ENCODE data around the gene ZMIZ1.

DNA sequence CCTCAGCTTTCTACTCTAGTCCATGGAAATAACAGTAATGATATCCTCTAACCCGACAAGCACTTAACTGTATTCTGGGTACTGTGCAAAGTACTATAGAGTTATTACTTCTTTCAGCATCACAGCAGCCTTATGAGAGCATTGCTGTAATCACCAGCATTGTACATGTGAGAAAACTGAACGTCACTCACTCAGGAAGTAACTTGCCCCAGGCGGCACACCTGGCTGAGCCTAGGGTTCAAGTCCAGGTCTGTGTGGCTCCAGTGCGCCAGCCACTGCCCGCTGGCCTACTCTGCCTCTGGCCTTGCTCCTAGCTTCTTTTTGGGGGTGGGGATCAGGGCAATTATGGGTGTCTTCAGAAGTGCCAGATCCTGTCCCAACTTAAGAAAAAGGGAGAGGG, 50.5 kb downstream of the ZMIZ1 start:
- TF ChIP-seq CBX3 (IDR thresholded peaks at IDR 0.05; ENCODE audit: low read depth) (no peak), POLR2AphosphoS5 (IDR thresholded peaks at IDR 0.05; ENCODE audit: low read depth, low read length) (no peak), JUND (IDR thresholded peaks at IDR 0.05) (no peak), POLR2A (IDR thresholded peaks at IDR 0.05; ENCODE audit: borderline replicate concordance, extremely low read depth, insufficient read depth, insufficient read length) (no peak), TCF7L2 (IDR thresholded peaks at IDR 0.05; ENCODE audit: borderline replicate concordance, extremely low read depth, insufficient read depth, insufficient read length) (no peak), MAX (IDR thresholded peaks at IDR 0.05) (no peak), CTCF (IDR thresholded peaks at IDR 0.05 in 2 of 3, conservative IDR thresholded peaks at IDR 0.05 in 1 of 3; ENCODE audit: borderline replicate concordance in 1 of 3, insufficient read depth in 1 of 3, low read depth in 2 of 3, low read length in 2 of 3) (no peak), EZH2phosphoT487 (IDR thresholded peaks at IDR 0.05; ENCODE audit: borderline replicate concordance) (no peak), RAD21 (IDR thresholded peaks at IDR 0.05; ENCODE audit: low read depth) (no peak), REST (IDR thresholded peaks at IDR 0.05; ENCODE audit: low read depth) (no peak), SP1 (IDR thresholded peaks at IDR 0.05; ENCODE audit: low read depth) (no peak)
